Neural progenitor cell (in vitro differentiated cells): Measurements from ENCODE around the gene TRAPPC1. TPM values are rescaled to one million over a fixed set of nuclear protein-coding genes. Genes with fewer than 3 reads are reported as not detected.
"Not testable (repeated sequence)": the region's sequence is repeated elsewhere in the genome, so short reads cannot be mapped to it uniquely, and the experiment has no call there.

ENCODE experiments used
- DNase-seq: peaks from one replicate; pipeline ENCODE4 v3.0.0-alpha.2; 2016; ENCODE audit warnings: low spot score
- H2AFZ ChIP-seq: fragments of 200-600 bp; sonication (generic); replicated peaks from 2 replicates; pipeline ENCODE4 v1.6.1; 2016; ENCODE audit warnings: antibody characterized with exemption
- H3F3A ChIP-seq: fragments of 200-600 bp; sonication (generic); 2 replicates; pipeline ENCODE4 v1.6.1; 2016; ENCODE audit warnings: antibody characterized with exemption, low read depth
- H3K27ac ChIP-seq: fragments of 200-600 bp; sonication (generic); 2 replicates; pipeline ENCODE4 v1.5.1; 2016; ENCODE audit warnings: mild to moderate bottlenecking
- H3K27me3 ChIP-seq: fragments of 200-600 bp; sonication (generic); 2 replicates; pipeline ENCODE4 v1.6.1; 2016; ENCODE audit warnings: mild to moderate bottlenecking, moderate library complexity
- H3K36me3 ChIP-seq: fragments of 200-600 bp; sonication (generic); 2 replicates; pipeline ENCODE4 v1.5.1; 2016
- H3K4me1 ChIP-seq: fragments of 200-600 bp; sonication (generic); 2 replicates; pipeline ENCODE4 v1.6.1; 2016; ENCODE audit warnings: mixed run types
- H3K4me2 ChIP-seq: fragments of 200-600 bp; sonication (generic); 2 replicates; pipeline ENCODE4 v1.6.1; 2016
- H3K4me3 ChIP-seq: fragments of 200-600 bp; sonication (generic); 2 replicates; pipeline ENCODE4 v1.5.1; 2016
- H3K79me2 ChIP-seq: fragments of 200-600 bp; sonication (generic); 2 replicates; pipeline ENCODE4 v1.6.1; 2016; ENCODE audit warnings: low read depth
- H3K9ac ChIP-seq: fragments of 200-600 bp; sonication (generic); 2 replicates; pipeline ENCODE4 v1.6.1; 2016
- H3K9me3 ChIP-seq: fragments of 200-600 bp; sonication (generic); 2 replicates; pipeline ENCODE4 v1.5.1; 2016; ENCODE audit warnings: low read depth
- H4K20me1 ChIP-seq: fragments of 200-600 bp; sonication (generic); 2 replicates; pipeline ENCODE4 v1.6.1; 2016; ENCODE audit warnings: low read depth
- H3K27ac Mint-ChIP-seq: 3 replicates; pipeline ENCODE4 v1.8.0; 2021; ENCODE audit warnings: mixed read lengths
- H3K27me3 Mint-ChIP-seq: 2 replicates; pipeline ENCODE4 v1.8.0; 2022; ENCODE audit warnings: low read depth, mild to moderate bottlenecking, inconsistent platforms, moderate library complexity, mixed read lengths; ENCODE audit not compliant: insufficient read depth
- H3K36me3 Mint-ChIP-seq: 3 replicates; pipeline ENCODE4 v1.8.0; 2021; ENCODE audit warnings: mixed read lengths
- H3K4me1 Mint-ChIP-seq: 3 replicates; pipeline ENCODE4 v1.8.0; 2021; ENCODE audit warnings: mixed read lengths
- H3K4me3 Mint-ChIP-seq: 3 replicates; pipeline ENCODE4 v1.8.0; 2021; ENCODE audit warnings: mild to moderate bottlenecking, moderate library complexity, mixed read lengths
- H3K9me3 Mint-ChIP-seq: 3 replicates; pipeline ENCODE4 v1.8.0; 2020; ENCODE audit warnings: mixed read lengths
- CTCF ChIP-seq: fragments of 200-600 bp; sonication (generic); IDR thresholded peaks from 2 replicates; pipeline ENCODE4 v1.5.1; 2017; ENCODE audit warnings: antibody characterized with exemption, mild to moderate bottlenecking
- EZH2 ChIP-seq: fragments of 200-600 bp; sonication (generic); IDR thresholded peaks from 2 replicates; pipeline ENCODE4 v1.6.1; 2017; ENCODE audit warnings: antibody characterized with exemption, mild to moderate bottlenecking, moderate library complexity
- EZH2phosphoT487 ChIP-seq: fragments of 200-600 bp; sonication (generic); IDR thresholded peaks from 2 replicates; pipeline ENCODE4 v1.6.1; 2017; ENCODE audit warnings: antibody characterized with exemption
- total RNA-seq: library from RNA; depleted of rRNA; stranded (reverse); fragments of >200 nt; gene quantifications from 2 replicates; pipeline ENCODE4 v1.2.3, GENCODE V29; 2015; ENCODE audit warnings: low replicate concordance

Gene TRAPPC1
- total RNA-seq, 1 donor from 2014 or later = 9.8 TPM

GRCh38 chr17:7959503-7960253 is 27.9 kb upstream of the TRAPPC1 start:
- Histone ChIP-seq H3K27ac (no peak overlapping the region), H3K27me3 (no peaks in the 10 kb centered on the region), H3K4me1 (no peaks in the 10 kb centered on the region), H3K9ac (no peak overlapping the region), H3F3A (no peaks in the 10 kb centered on the region), H3K4me3 (no peak overlapping the region), H3K36me3 (no peaks in the 10 kb centered on the region), H2AFZ (no peak overlapping the region), H3K4me2 (no peak overlapping the region), H4K20me1 (no peaks in the 10 kb centered on the region), H3K9me3 (no peaks in the 10 kb centered on the region), H3K79me2 (no peaks in the 10 kb centered on the region)
- Mint-ChIP-seq H3K9me3 (no peaks in the 10 kb centered on the region), H3K27me3 (peaks cover 2% of the 10 kb centered on the region), H3K36me3 (no peaks in the 10 kb centered on the region), H3K4me1 (no peaks in the 10 kb centered on the region), H3K4me3 (no peak overlapping the region), H3K27ac (no peak overlapping the region)
- no peak for TF ChIP-seq EZH2phosphoT487
- no peak for TF ChIP-seq EZH2
- TF ChIP-seq CTCF = no peak
- no peak for DNase-seq

GRCh38 chr17:7956228-7956965 is 24.7 kb upstream of the TRAPPC1 start:
- H3K4me3 ChIP-seq = no peak overlapping the region
- no peaks in the 10 kb centered on the region for H4K20me1 ChIP-seq
- no peaks in the 10 kb centered on the region for H3K4me1 Mint-ChIP-seq
- no peaks in the 10 kb centered on the region for H3K79me2 ChIP-seq
- no peaks in the 10 kb centered on the region for H3K36me3 Mint-ChIP-seq
- H3K9ac ChIP-seq = no peak overlapping the region
- H3F3A ChIP-seq = no peaks in the 10 kb centered on the region
- DNase-seq = no peak
- no peaks in the 10 kb centered on the region for H3K27me3 ChIP-seq
- H3K9me3 Mint-ChIP-seq = no peaks in the 10 kb centered on the region
- H2AFZ ChIP-seq = no peak overlapping the region
- TF ChIP-seq EZH2phosphoT487 (no peak), CTCF (no peak), EZH2 (no peak)
- peaks cover 2% of the 10 kb centered on the region for H3K27me3 Mint-ChIP-seq
- no peak overlapping the region for H3K27ac ChIP-seq
- no peaks in the 10 kb centered on the region for H3K9me3 ChIP-seq
- H3K4me2 ChIP-seq = no peak overlapping the region
- no peaks in the 10 kb centered on the region for H3K36me3 ChIP-seq
- H3K4me1 ChIP-seq = no peaks in the 10 kb centered on the region
- H3K27ac Mint-ChIP-seq = no peak overlapping the region
- H3K4me3 Mint-ChIP-seq = no peak overlapping the region

- Mint-ChIP-seq H3K9me3 (no peaks in the 10 kb centered on the region), H3K27ac (no peak overlapping the region), H3K4me3 (no peak overlapping the region), H3K27me3 (peaks cover 2% of the 10 kb centered on the region), H3K4me1 (no peaks in the 10 kb centered on the region), H3K36me3 (no peaks in the 10 kb centered on the region)
- TF ChIP-seq CTCF (no peak), EZH2 (no peak), EZH2phosphoT487 (no peak)
- no peaks in the 10 kb centered on the region for H3K4me1 ChIP-seq
- no peaks in the 10 kb centered on the region for H3K36me3 ChIP-seq
- H3K79me2 ChIP-seq = no peaks in the 10 kb centered on the region
- no peak overlapping the region for H3K27ac ChIP-seq
- no peaks in the 10 kb centered on the region for H3K27me3 ChIP-seq
- no peaks in the 10 kb centered on the region for H3K9me3 ChIP-seq
- H3F3A ChIP-seq = no peaks in the 10 kb centered on the region
- H2AFZ ChIP-seq = no peak overlapping the region
- no peaks in the 10 kb centered on the region for H4K20me1 ChIP-seq
- no peak overlapping the region for H3K9ac ChIP-seq
- H3K4me3 ChIP-seq = no peak overlapping the region
- H3K4me2 ChIP-seq = no peak overlapping the region
- no peak for DNase-seq
These were observed 23.9 kb upstream of the TRAPPC1 start for GRCh38 chr17:7955414-7956227.

- H3K4me1 ChIP-seq, H3K27me3 ChIP-seq, H3K4me3 Mint-ChIP-seq, H3K9ac ChIP-seq, H3K27ac Mint-ChIP-seq, H3K27me3 Mint-ChIP-seq, DNase-seq, H3K79me2 ChIP-seq, H3K9me3 ChIP-seq, H3K4me3 ChIP-seq, H3K4me1 Mint-ChIP-seq, H2AFZ ChIP-seq, H3K9me3 Mint-ChIP-seq, H3K27ac ChIP-seq, H4K20me1 ChIP-seq, H3K36me3 ChIP-seq, H3K4me2 ChIP-seq, H3F3A ChIP-seq: not testable (repeated sequence)
- H3K36me3 Mint-ChIP-seq = peaks cover 10% of the 10 kb centered on the region
These were observed 21.5 kb upstream of the TRAPPC1 start for GRCh38 chr17:7953266-7953665.
